GM21619 (cell line): ENCODE results near the gene TMEM182.

Experiments used
- ATAC-seq: cut with Tn5 transposase; IDR thresholded peaks from one replicate; pipeline ENCODE4 v1.9.1; 2021; ENCODE audit not compliant: unreplicated experiment

TMEM182 gene

GRCh38 chr2:102801098-102801718, 39.4 kb downstream of the TMEM182 start:
- ATAC-seq: no peak

GRCh38 chr2:102801858-102802699, 40.2 kb downstream of the TMEM182 start:
- no peak for ATAC-seq

- no peak for ATAC-seq
These were observed 41.4 kb downstream of the TMEM182 start for GRCh38 chr2:102803041-102803896.

- ATAC-seq: no peak
These were observed 42.0 kb downstream of the TMEM182 start for GRCh38 chr2:102803897-102804217.

- peak; percentile 87 for ATAC-seq
These were observed 44.5 kb downstream of the TMEM182 start for GRCh38 chr2:102806250-102806837.

GRCh38 chr2:102809291-102810189, 47.7 kb downstream of the TMEM182 start:
- ATAC-seq: no peak

- no peak for ATAC-seq
These were observed 53.5 kb downstream of the TMEM182 start for GRCh38 chr2:102815285-102815684.

- ATAC-seq: no peak
These were observed 65.1 kb downstream of the TMEM182 start for GRCh38 chr2:102826904-102827303.

- ATAC-seq: no peak
These were observed 71.0 kb downstream of the TMEM182 start for GRCh38 chr2:102832789-102833188.

- ATAC-seq: no peak
These were observed 72.9 kb downstream of the TMEM182 start for GRCh38 chr2:102834523-102835273.

GRCh38 chr2:102837626-102838198, 75.9 kb downstream of the TMEM182 start:
- ATAC-seq: no peak

GRCh38 chr2:102839668-102840388, 78.0 kb downstream of the TMEM182 start:
- no peak for ATAC-seq

- peak; percentile 51 for ATAC-seq
These were observed 79.4 kb downstream of the TMEM182 start for GRCh38 chr2:102841107-102841840.

- ATAC-seq: no peak
These were observed 82.1 kb downstream of the TMEM182 start for GRCh38 chr2:102843764-102844443.

- no peak for ATAC-seq
These were observed 83.1 kb downstream of the TMEM182 start for GRCh38 chr2:102844911-102845310.

GRCh38 chr2:102848366-102848839, 86.6 kb downstream of the TMEM182 start:
- ATAC-seq: no peak

GRCh38 chr2:102850888-102851287, 89.1 kb downstream of the TMEM182 start:
- no peak for ATAC-seq
